Measurements from ENCODE around the gene CXXC5.

Gene CXXC5

DNA sequence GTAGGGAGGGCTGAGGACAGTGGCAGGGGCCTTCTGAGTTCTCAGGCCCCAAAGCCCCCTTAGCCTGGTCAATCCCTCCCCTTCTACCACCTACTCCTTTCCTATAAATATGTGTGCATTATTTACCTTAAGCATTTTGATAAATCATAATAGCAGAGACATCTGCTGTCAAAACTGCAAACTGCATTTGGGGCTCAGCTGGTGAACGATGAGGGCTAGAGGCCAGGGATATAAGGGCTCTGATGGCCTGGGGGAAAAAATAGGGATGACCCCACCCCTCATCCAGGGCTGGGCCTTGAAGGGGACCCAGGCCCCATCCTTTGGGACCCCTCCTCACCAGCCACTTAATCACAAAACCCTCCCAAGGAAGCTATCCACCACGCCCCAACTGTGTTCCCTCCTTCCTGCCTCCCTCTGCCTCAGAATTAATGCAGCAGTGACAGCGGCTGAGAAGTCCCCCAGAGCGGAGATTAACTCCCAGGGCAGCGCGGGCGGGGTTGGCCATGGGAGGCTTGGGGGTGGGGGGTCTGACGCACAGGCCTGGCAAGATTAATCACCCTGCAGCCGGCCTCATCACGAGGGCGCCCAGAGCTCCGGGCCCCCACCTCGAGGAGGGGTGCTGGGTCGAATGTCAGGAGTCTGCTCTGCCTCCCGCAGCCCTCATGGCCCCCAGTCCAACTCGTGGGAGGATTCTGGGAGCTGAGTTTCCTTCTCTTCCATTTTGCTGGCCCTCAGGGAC, 42.1 kb downstream of the CXXC5 start:
- Mint-ChIP-seq H3K27ac (no peak overlapping the region), H3K36me3 (ENCODE audit: low read depth) (no peaks in the 10 kb centered on the region), H3K4me1 (ENCODE audit: low read depth) (no peaks in the 10 kb centered on the region)

DNA sequence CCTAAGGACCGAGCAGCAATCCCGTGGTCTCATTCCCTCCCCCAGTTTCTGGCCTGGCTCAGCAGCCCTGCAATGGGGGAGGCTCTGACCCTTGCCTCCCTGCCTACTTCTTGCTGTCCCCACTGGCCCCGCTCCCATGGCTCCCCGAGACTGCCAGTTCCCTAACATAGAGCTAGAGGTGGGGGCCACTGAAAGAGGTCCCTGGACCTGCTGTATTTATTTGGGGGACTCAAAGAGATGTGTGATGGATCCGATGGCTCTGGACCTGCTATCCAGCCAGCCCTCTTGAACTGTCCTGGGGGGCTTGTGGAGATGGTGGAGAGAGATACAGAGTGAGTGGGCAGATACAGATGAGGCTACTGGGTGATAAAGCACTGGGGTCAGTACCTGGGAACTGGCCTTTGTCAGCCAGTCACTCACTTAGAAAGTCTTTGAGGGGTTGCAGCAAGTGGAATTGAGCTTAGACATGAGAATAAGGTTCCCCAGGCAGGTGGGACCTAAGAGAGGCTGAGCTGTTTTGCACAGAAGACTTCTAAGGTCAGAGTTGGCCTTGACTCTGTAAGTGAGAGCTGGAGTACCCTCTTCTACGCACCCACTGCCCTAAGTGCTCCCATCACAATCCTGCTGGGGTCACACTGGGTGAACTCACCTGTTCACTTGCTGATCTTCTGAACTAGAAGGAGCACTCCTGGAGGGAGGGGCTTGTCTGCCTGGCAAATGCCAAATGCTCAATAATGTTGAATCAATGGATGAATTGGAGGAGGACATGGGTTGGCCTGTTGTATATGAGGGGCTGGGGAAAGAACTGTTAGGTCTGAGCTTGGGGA, 42.9 kb downstream of the CXXC5 start:
- no peak overlapping the region for H3K4me3 Mint-ChIP-seq
- H3K4me1 Mint-ChIP-seq (ENCODE audit: low read depth) = peaks cover 3% of the 10 kb centered on the region
- H3K36me3 Mint-ChIP-seq (ENCODE audit: low read depth) = no peaks in the 10 kb centered on the region
- peaks cover 16% of the 10 kb centered on the region for H3K27me3 Mint-ChIP-seq (ENCODE audit: low read depth)
- no peaks in the 10 kb centered on the region for H3K9me3 Mint-ChIP-seq
- no peak overlapping the region for H3K27ac Mint-ChIP-seq
- no peak for DNase-seq (ENCODE audit: low spot score)

More for the DNA sequence above, 42.1 kb downstream of the CXXC5 start:
- no peak for DNase-seq (ENCODE audit: low spot score)
- Mint-ChIP-seq H3K9me3 (no peaks in the 10 kb centered on the region), H3K4me3 (no peak overlapping the region), H3K27me3 (ENCODE audit: low read depth) (peaks cover 15% of the 10 kb centered on the region)

DNA sequence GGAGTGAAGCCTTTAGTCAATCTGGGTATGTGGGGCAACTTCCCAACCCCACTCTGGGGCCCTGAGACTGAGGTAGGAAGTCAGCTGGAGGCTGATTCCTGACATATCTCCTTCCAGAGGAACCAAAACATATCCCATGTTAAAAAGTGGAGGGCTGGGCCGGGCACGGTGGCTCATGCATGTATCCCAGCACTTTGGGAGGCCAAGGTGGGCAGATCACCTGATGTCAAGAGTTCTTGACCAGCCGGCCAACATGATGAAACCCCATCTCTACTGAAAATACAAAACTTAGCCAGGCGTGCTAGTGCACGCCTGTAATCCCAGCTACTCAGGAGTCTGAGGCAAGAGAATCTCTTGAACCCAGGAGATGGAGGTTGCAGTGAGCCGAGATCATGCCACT, 44.0 kb downstream of the CXXC5 start:
- Mint-ChIP-seq H3K27ac (no peak overlapping the region), H3K4me1 (ENCODE audit: low read depth) (peaks cover 7% of the 10 kb centered on the region)
- no peak for DNase-seq (ENCODE audit: low spot score)

DNA sequence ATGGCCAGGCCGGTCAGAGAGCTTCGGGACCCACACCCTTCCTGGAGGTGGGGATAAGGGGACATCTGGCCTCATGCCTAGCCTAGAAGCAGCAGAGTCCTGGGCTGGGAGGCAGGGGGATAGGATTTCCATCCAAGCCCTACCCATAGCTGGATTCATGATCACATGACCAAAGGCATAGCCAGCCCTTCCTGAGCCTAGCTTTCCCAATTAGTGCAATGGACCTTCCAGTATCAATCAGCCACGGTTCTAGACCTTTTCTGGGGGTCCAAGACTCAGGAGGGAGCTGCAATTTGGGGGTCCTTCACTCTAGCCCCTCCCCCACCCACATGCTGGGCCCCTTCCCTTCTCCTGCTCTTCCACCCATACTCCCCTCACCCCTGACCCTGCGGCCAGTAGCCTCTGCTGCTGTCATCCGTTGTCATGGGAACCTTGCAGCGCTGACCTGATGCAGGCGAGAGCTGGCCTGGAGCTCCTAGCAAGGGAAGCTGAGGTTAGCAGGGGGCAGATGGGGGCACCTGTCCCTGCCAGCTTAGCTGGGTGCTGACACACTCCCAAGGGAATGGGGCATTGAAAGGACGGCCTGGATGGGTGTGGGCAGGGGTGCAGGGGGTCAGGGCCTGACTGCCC, 44.6 kb downstream of the CXXC5 start:
- no peak overlapping the region for H3K4me3 Mint-ChIP-seq
- DNase-seq (ENCODE audit: low spot score) = no peak
- peaks cover 20% of the 10 kb centered on the region for H3K27me3 Mint-ChIP-seq (ENCODE audit: low read depth)
- no peaks in the 10 kb centered on the region for H3K36me3 Mint-ChIP-seq (ENCODE audit: low read depth)
- H3K4me1 Mint-ChIP-seq (ENCODE audit: low read depth) = peaks cover 7% of the 10 kb centered on the region
- no peaks in the 10 kb centered on the region for H3K9me3 Mint-ChIP-seq
- H3K27ac Mint-ChIP-seq = no peak overlapping the region

More for the DNA sequence above, 44.0 kb downstream of the CXXC5 start:
- Mint-ChIP-seq H3K36me3 (ENCODE audit: low read depth) (no peaks in the 10 kb centered on the region), H3K27me3 (ENCODE audit: low read depth) (peaks cover 20% of the 10 kb centered on the region), H3K9me3 (no peaks in the 10 kb centered on the region), H3K4me3 (no peak overlapping the region)

DNA sequence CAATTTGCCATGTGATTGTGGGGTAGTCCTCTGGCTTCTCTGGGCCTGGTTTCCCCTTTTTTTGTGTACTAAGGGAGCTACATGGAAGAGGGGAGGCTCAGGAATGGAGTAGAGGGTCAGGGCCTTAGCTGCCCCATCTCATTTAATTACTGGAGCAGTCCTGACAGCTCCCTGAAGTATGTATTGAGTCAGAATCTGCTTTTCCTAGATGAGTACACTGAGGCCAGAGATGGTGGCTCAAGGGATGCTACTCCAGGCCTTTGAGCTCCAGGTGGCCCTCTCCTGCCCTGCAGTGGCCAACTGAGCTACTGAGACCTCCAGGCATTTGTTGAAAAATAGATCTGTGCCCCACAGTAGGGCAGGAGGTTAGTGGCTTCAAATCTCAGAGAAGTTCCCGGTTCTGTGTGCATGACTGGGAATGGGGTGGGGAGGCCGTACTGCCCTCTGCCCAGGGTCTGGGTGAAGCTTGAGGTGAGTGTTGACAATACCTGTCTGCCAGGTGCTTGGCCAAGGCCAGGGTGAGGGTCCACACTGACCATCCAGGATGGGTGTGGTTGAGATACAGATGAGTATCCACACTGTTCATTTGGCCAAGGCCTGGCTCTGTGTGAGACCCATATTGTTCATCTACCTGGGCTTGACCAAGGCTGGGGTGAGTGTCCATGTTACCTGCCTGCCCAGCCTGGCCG, 45.7 kb downstream of the CXXC5 start:
- no peaks in the 10 kb centered on the region for H3K36me3 Mint-ChIP-seq (ENCODE audit: low read depth)
- peaks cover 7% of the 10 kb centered on the region for H3K4me1 Mint-ChIP-seq (ENCODE audit: low read depth)
- no peak for DNase-seq (ENCODE audit: low spot score)
- H3K27me3 Mint-ChIP-seq (ENCODE audit: low read depth) = peaks cover 25% of the 10 kb centered on the region
- H3K9me3 Mint-ChIP-seq = no peaks in the 10 kb centered on the region
- no peak overlapping the region for H3K27ac Mint-ChIP-seq
- H3K4me3 Mint-ChIP-seq = no peak overlapping the region

DNA sequence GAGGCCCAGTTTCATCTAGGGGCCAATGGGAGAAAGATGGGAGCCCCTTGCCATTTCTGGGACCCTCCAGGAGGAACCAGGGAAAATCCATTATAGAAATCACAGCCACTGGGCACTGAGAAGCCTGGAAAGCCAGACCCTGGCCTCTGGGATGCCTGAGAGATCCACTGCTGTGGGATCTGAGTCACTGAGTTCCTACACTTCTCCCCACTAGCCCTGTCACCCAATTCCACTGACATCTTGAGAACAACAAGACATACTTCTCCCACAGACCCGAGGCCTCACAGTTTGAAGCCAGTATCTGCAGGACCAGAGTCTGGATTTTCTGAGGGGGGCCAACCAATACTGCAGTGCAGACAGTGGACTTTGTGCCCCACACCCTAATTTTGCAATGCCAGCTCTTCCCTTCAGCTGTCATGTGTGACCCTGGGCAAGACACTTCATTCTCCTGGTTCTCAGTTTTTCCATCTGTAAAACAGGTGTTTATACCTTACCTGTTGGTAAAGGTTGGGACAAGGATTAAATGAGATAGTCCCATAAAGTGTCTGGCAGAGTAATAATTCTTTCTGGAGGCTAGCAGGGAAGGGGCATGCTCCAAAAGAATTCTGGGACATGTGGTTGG, 46.5 kb downstream of the CXXC5 start:
- no peaks in the 10 kb centered on the region for H3K36me3 Mint-ChIP-seq (ENCODE audit: low read depth)
- no peaks in the 10 kb centered on the region for H3K9me3 Mint-ChIP-seq
- no peak for DNase-seq (ENCODE audit: low spot score)
- no peak overlapping the region for H3K27ac Mint-ChIP-seq
- peaks cover 32% of the 10 kb centered on the region for H3K27me3 Mint-ChIP-seq (ENCODE audit: low read depth)
- peaks cover 7% of the 10 kb centered on the region for H3K4me1 Mint-ChIP-seq (ENCODE audit: low read depth)
- H3K4me3 Mint-ChIP-seq = no peak overlapping the region

DNA sequence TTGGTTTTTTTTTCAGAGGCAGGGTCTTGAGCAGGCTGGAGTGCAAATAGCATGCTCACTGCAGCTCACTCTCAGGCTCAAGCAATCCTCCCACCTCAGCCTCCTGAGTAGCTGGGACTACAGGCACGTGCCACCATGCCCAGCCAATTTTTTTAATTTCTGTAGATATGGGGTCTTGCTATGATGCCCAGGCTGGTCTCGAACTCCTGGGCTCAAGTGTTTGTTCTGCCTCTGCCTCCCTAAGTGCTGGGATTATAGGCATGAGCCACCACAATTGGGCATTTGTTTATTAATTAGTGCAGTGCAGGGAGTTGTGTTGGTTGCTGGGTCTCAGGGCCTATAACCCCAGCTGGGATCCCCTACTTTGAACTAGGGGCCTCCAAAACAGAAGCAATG, 47.0 kb downstream of the CXXC5 start:
- no peak overlapping the region for H3K4me3 Mint-ChIP-seq
- H3K36me3 Mint-ChIP-seq (ENCODE audit: low read depth) = no peaks in the 10 kb centered on the region
- peaks cover 7% of the 10 kb centered on the region for H3K4me1 Mint-ChIP-seq (ENCODE audit: low read depth)
- H3K27ac Mint-ChIP-seq = no peak overlapping the region
- no peaks in the 10 kb centered on the region for H3K9me3 Mint-ChIP-seq
- peaks cover 33% of the 10 kb centered on the region for H3K27me3 Mint-ChIP-seq (ENCODE audit: low read depth)
- DNase-seq (ENCODE audit: low spot score) = no peak

DNA sequence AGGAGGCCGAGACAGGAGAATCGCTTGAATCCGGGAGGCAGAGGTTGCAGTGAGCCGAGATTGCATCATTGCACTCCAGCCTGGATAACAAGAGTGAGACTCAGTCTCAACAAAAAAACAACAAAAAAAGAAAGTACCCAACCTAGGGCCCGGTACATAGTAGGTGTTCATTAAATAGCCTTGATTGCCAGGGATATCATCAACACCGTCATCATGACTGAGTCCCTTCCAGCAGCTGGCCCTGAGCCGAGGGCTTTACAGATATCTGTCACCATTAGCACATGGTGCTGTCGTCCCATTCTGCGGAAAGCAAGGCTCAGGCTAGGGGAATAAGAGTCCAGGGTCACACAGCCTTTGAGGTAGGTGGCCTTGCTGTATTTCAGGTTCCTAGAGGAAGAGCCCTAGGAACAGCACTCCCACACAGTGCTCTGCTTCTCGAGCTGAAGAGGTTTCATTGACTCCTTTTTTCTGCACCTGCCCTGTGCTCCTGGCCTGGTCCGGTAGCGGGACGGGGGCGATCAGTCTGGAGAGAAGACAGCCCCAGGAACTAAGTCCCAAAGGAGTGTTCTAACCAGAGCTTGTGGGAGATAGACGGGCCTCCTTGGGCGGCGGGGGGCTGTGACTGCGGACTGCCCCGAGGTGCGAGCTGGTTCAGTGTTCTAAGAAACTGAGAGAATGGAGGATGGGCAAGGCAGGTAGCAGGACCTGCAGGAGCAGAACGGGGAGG, 48.2 kb downstream of the CXXC5 start:
- Mint-ChIP-seq H3K4me3 (peak overlapping the region; percentile 66), H3K9me3 (no peaks in the 10 kb centered on the region), H3K36me3 (ENCODE audit: low read depth) (no peaks in the 10 kb centered on the region), H3K27me3 (ENCODE audit: low read depth) (peaks cover 37% of the 10 kb centered on the region), H3K27ac (no peak overlapping the region), H3K4me1 (ENCODE audit: low read depth) (peaks cover 7% of the 10 kb centered on the region)
- no peak for DNase-seq (ENCODE audit: low spot score)

DNA sequence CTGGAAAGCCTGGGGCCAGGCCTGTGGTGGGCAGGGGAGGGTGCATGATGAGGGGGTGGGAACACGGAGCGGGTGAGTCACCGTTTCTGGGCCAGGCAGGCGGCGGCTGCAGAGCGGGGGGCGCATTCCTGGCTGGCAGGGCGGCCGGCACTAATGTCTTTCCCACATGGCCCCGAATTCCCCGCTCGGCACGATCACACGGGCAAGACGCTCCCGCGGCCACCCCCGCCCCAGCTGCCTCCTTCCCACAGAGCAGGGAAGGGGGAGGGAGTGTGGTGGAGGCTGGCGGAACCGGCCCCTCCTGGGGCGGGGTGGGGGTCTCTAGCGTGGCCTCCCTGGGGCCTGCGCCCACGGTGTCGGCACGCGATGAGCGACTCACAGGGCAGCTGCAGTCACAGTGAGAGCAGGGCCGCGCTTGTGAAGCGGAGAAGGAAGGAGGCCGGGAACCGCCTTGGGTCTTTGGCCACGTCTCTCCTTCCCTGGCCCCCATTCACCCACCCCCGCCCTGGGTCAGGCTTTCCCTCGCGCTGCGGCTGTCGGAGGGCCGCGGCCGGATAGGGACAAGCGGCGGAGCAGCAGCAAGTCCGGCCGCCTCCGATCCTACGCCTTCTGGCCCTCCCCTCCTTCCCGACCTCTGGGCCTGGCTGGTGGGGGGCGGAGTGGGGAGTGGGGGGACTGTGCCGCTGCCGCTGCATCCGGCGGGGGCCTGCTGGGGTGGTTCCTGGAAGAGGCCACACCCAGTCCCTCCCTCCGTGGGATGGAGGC, 48.9 kb downstream of the CXXC5 start:
- H3K27me3 Mint-ChIP-seq (ENCODE audit: low read depth) = peaks cover 42% of the 10 kb centered on the region
- peak overlapping the region; percentile 66 for H3K4me3 Mint-ChIP-seq
- H3K9me3 Mint-ChIP-seq = no peaks in the 10 kb centered on the region
- H3K27ac Mint-ChIP-seq = no peak overlapping the region
- H3K36me3 Mint-ChIP-seq (ENCODE audit: low read depth) = no peaks in the 10 kb centered on the region
- no peak for DNase-seq (ENCODE audit: low spot score)
- peaks cover 7% of the 10 kb centered on the region for H3K4me1 Mint-ChIP-seq (ENCODE audit: low read depth)

DNA sequence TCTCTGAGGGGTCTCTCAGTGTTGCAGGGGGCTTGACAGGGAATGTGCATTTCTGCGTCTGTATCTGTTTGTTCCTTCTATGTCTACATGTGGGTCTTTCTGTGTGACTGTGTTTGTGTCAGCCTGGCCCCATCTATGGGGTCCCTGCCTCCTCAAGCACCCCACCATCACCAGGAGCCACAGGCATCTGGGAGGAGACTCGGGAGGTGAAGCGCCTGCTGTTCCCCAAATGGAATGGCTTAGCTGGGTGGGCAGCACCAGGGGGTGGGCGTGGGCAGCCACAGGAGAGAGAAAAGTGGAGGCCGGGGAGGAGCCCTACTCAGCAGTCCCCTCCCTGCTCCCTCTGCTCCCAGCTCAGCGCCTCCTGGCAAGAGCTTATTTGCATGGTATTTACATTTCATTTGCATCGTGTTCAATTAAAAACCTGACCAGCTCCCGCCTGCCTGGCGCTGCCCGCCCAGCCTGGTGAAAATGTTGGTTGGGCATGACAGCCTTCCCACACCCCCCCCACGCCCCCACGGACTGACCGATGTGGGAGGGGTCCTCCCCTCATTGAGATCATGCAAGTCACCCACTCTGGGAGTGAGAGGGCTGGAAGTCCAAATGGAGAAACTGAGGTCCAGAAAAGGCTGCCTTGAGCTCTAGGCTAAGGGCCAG, 50.5 kb downstream of the CXXC5 start:
- no peak for DNase-seq (ENCODE audit: low spot score)
- no peaks in the 10 kb centered on the region for H3K36me3 Mint-ChIP-seq (ENCODE audit: low read depth)
- peaks cover 49% of the 10 kb centered on the region for H3K27me3 Mint-ChIP-seq (ENCODE audit: low read depth)
- H3K9me3 Mint-ChIP-seq = no peaks in the 10 kb centered on the region
- H3K4me3 Mint-ChIP-seq = no peak overlapping the region
- no peak overlapping the region for H3K27ac Mint-ChIP-seq
- peaks cover 7% of the 10 kb centered on the region for H3K4me1 Mint-ChIP-seq (ENCODE audit: low read depth)

DNA sequence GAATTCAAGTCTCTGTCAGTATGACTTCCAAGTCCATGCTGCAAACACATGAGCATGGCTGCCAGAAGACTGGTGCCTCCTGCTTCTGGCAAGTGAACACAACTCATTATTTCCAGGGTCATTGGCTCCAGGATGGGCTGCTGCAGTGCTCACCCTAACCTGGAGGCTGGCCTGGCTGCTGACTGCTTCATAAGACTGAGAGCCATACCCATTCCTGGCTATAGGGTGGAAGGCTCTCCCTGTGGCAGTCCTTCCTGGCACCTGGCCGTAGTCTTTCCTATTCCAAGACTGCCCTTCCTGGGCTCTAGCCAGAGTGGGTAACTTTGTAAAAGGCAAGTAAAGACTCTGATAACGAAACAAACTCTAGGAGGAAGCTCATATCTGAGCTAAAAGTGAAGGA, 51.2 kb downstream of the CXXC5 start:
- Mint-ChIP-seq H3K4me1 (ENCODE audit: low read depth) (peaks cover 7% of the 10 kb centered on the region), H3K27me3 (ENCODE audit: low read depth) (peaks cover 49% of the 10 kb centered on the region), H3K36me3 (ENCODE audit: low read depth) (no peaks in the 10 kb centered on the region), H3K9me3 (no peaks in the 10 kb centered on the region), H3K4me3 (no peak overlapping the region), H3K27ac (no peak overlapping the region)
- no peak for DNase-seq (ENCODE audit: low spot score)

DNA sequence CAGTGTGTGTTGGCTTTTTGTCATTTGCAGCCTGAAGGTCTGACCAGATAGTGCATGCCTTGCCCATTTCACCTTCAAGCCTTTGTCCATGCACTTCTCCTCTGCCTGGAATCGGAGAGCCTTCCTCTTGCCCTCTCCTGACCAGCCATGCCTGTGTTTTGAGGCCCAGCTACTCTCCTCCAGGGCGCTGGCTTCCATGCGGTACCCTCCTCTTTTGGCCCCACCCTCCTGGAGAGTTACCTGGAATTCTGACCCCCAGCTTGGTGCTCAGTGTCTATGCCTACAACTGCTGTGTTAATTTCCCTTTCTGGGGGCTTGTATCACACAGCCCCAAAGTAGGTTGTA, 52.5 kb downstream of the CXXC5 start:
- no peak overlapping the region for H3K27ac Mint-ChIP-seq
- no peaks in the 10 kb centered on the region for H3K9me3 Mint-ChIP-seq
- peaks cover 51% of the 10 kb centered on the region for H3K27me3 Mint-ChIP-seq (ENCODE audit: low read depth)
- no peak overlapping the region for H3K4me3 Mint-ChIP-seq
- no peaks in the 10 kb centered on the region for H3K36me3 Mint-ChIP-seq (ENCODE audit: low read depth)
- DNase-seq (ENCODE audit: low spot score) = no peak
- peaks cover 6% of the 10 kb centered on the region for H3K4me1 Mint-ChIP-seq (ENCODE audit: low read depth)

Measured in T-helper 2 cell treated with Interferon-gamma antibody and Interleukin-4, amounts not matched to agents 5 μg/mL and 100 μg/mL, for 36 hours (primary cell).